Glutamatergic neuron (in vitro differentiated cells): ENCODE data around the gene BAIAP3. TPM values are rescaled to one million over a fixed set of nuclear protein-coding genes. Genes with fewer than 3 reads are reported as not detected.
A peak's percentile ranks its signal among the peaks of the same experiment; 100 is the strongest.

ENCODE experiments used
- DNase-seq: peaks from one replicate; pipeline ENCODE4 v3.0.0; 2022
- H3K27ac Mint-ChIP-seq: one replicate; pipeline ENCODE4 v1.8.0; 2020; ENCODE audit warnings: mild to moderate bottlenecking, mixed read lengths, inconsistent platforms; ENCODE audit not compliant: unreplicated experiment
- H3K27me3 Mint-ChIP-seq: one replicate; pipeline ENCODE4 v1.8.0; 2020; ENCODE audit warnings: mild to moderate bottlenecking, moderate library complexity, mixed read lengths, inconsistent platforms; ENCODE audit not compliant: unreplicated experiment
- H3K36me3 Mint-ChIP-seq: one replicate; pipeline ENCODE4 v1.8.0; 2020; ENCODE audit warnings: mild to moderate bottlenecking, mixed read lengths, inconsistent platforms; ENCODE audit not compliant: unreplicated experiment
- H3K4me1 Mint-ChIP-seq: one replicate; pipeline ENCODE4 v1.8.0; 2020; ENCODE audit warnings: mild to moderate bottlenecking, low read depth, mixed read lengths, inconsistent platforms; ENCODE audit not compliant: unreplicated experiment
- H3K4me3 Mint-ChIP-seq: one replicate; pipeline ENCODE4 v1.8.0; 2020; ENCODE audit warnings: mild to moderate bottlenecking, mixed read lengths, inconsistent platforms; ENCODE audit not compliant: unreplicated experiment
- H3K9me3 Mint-ChIP-seq: one replicate; pipeline ENCODE4 v1.8.0; 2020; ENCODE audit warnings: mild to moderate bottlenecking, moderate library complexity, mixed read lengths, inconsistent platforms; ENCODE audit not compliant: unreplicated experiment
- total RNA-seq: library from RNA; stranded (reverse); fragmentation: NEBNext Ultra II Directional; extraction: Animal tissue kit (Norgen Biotek cat#: 25700); gene quantifications from one replicate; pipeline ENCODE4 v1.2.1, GENCODE V29; 2021; ENCODE audit not compliant: unreplicated experiment
- TF ChIP-seq, protein P1 (sequence below): fragments of 200-600 bp; sonication (generic); IDR thresholded peaks from one replicate; pipeline ENCODE4 v1.5.0; 2021; ENCODE audit not compliant: partially characterized antibody, unreplicated experiment

The BAIAP3 gene
- total RNA-seq, 1 donor from 2014 or later, result 26.7 TPM

- H3K4me1 Mint-ChIP-seq, result no peaks in the 10 kb centered on the region
- H3K27me3 Mint-ChIP-seq, result peaks cover 2% of the 10 kb centered on the region
- no peak overlapping the region for H3K4me3 Mint-ChIP-seq
These were observed 32.6 kb upstream of the BAIAP3 start for GRCh38 chr16:1300664-1301476.

GRCh38 chr16:1301562-1301961, 31.9 kb upstream of the BAIAP3 start:
- DNase-seq, result no peak
- Mint-ChIP-seq H3K4me1 (no peaks in the 10 kb centered on the region), H3K27ac (no peak overlapping the region), H3K36me3 (no peaks in the 10 kb centered on the region), H3K4me3 (no peak overlapping the region), H3K9me3 (peaks cover 6% of the 10 kb centered on the region), H3K27me3 (peaks cover 2% of the 10 kb centered on the region)
- TF ChIP-seq, protein P1, sequence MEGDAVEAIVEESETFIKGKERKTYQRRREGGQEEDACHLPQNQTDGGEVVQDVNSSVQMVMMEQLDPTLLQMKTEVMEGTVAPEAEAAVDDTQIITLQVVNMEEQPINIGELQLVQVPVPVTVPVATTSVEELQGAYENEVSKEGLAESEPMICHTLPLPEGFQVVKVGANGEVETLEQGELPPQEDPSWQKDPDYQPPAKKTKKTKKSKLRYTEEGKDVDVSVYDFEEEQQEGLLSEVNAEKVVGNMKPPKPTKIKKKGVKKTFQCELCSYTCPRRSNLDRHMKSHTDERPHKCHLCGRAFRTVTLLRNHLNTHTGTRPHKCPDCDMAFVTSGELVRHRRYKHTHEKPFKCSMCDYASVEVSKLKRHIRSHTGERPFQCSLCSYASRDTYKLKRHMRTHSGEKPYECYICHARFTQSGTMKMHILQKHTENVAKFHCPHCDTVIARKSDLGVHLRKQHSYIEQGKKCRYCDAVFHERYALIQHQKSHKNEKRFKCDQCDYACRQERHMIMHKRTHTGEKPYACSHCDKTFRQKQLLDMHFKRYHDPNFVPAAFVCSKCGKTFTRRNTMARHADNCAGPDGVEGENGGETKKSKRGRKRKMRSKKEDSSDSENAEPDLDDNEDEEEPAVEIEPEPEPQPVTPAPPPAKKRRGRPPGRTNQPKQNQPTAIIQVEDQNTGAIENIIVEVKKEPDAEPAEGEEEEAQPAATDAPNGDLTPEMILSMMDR, result no peak

More at GRCh38 chr16:1300664-1301476, 32.6 kb upstream of the BAIAP3 start:
- Mint-ChIP-seq H3K27ac (no peak overlapping the region), H3K9me3 (peaks cover 6% of the 10 kb centered on the region), H3K36me3 (no peaks in the 10 kb centered on the region)
- peak; percentile 83 for DNase-seq
- TF ChIP-seq, protein P1, result peak; percentile 91

DNA sequence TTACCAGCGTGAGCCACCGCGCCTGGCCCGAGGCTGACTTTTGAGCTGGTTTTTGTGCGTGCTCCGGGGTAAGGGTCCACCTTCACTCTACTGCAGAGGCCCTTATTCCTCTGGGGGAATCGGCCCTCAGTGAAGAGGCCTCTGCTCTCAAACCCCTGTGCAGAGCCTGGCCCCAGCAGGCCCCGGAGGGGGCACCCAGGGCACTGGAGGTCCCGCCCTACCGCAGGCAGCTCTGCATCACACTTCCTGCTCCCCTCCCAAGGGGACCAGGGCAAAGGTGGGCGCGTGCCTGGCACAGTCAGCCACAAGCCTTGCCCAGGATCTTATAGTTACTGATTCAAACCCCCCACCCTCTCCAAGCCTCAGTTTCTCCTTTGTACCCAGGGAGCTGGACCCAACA, 27.6 kb upstream of the BAIAP3 start:
- no peak for DNase-seq
- peaks cover 7% of the 10 kb centered on the region for H3K9me3 Mint-ChIP-seq
- TF ChIP-seq, protein P1, result no peak
- H3K27ac Mint-ChIP-seq, result no peak overlapping the region
- peaks cover 3% of the 10 kb centered on the region for H3K4me1 Mint-ChIP-seq
- H3K4me3 Mint-ChIP-seq, result no peak overlapping the region
- peaks cover 4% of the 10 kb centered on the region for H3K27me3 Mint-ChIP-seq
- no peaks in the 10 kb centered on the region for H3K36me3 Mint-ChIP-seq

DNA sequence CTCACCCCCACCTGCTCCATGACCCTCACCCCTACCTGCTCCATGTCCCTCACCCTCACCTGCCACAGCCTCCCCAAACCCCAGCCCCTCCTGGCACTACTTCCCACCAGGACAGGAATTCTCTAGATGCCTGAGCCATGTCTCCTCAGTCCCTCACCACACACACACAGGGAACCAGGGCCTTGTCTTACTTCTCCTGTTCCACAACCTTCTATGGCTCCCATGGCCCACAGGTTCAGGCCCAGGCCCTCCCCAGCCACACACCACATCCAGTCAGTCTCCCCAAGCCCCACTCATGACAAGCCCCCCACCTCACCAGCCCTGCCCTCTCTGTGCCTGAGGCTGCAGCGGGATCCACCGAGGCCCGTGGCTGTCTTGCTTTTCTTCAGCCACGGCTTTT, 27.1 kb upstream of the BAIAP3 start:
- Mint-ChIP-seq H3K4me3 (no peak overlapping the region), H3K27ac (no peak overlapping the region), H3K27me3 (peaks cover 6% of the 10 kb centered on the region), H3K9me3 (peaks cover 7% of the 10 kb centered on the region), H3K4me1 (peaks cover 6% of the 10 kb centered on the region), H3K36me3 (no peaks in the 10 kb centered on the region)
- TF ChIP-seq, protein P1, result no peak
- no peak for DNase-seq
